Right renal cortex interstitium (tissue), 3 donors: ENCODE results near the gene NKX6-2. TPM values are rescaled to one million over a fixed set of nuclear protein-coding genes. Genes with fewer than 3 reads are reported as not detected.
A peak's percentile ranks its signal among the peaks of the same experiment; 100 is the strongest.

Source experiments
- DNase-seq, 3 donors: peaks; one replicate each; pipeline ENCODE4 v3.0.0-alpha.2; 2013; ENCODE audit warnings: low read depth in 3 of 3, low spot score in 2 of 3
- polyA plus RNA-seq, 3 donors: library from polyadenylated mRNA; unstranded; fragments of 120-200 nt; gene quantifications; one replicate each; pipeline ENCODE4 v1.2.1, GENCODE V29; 2013; ENCODE audit not compliant: insufficient read length in 3 of 3

Gene NKX6-2
- polyA plus RNA-seq, 3 donors, result 7.1 to 8.4 (median 7.6) TPM

DNA sequence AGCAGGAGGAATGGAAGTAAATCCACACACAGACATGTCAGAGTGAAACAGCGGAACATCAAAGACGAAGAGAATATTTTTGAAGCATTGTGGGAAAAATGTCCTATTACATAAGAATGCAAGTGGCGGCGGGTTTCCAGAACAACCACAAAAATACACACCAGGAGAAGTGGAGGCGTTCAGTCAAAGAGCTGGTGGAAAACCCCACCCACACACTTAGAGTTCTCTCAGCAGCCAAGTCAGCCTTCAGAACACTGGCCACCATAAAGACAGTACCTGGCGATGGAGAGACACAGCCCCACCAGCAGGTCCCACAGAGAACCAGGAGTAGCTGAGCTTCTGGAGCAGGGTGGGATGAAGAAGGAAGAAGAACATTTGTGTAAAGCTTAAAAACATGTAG is 23.7 kb downstream of the NKX6-2 start:
- no peak for DNase-seq

DNA sequence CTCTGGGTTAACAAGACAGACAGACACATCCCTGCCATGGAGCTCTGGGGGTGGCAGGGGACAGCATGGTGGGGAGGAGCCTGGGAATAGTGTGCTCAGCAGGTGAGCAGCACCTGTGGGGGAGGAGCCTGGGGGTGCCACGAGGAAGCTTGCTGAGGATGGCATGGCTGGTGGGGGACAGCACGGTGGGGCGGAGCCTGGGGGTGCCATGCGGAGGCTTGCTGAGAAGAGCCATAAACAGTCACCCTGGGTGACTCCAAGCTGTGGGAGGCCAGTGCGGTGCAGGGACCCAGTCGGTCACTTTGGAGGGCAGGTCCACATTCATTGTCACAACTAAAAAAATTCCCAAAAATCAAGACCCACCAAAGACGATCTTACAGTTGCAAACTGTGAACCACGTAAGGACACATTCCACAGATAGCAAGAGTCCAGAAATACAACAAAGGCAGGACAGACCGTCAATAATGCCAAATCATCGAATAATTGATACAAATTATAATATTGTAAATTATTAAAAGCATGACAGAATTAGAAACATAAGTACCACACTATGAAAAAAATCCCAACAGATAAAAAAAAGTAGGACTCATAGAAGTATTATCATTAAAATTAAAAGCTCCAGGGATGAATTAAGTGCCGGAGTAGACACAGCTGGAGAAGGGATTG is 24.4 kb downstream of the NKX6-2 start:
- DNase-seq, result no peak

DNA sequence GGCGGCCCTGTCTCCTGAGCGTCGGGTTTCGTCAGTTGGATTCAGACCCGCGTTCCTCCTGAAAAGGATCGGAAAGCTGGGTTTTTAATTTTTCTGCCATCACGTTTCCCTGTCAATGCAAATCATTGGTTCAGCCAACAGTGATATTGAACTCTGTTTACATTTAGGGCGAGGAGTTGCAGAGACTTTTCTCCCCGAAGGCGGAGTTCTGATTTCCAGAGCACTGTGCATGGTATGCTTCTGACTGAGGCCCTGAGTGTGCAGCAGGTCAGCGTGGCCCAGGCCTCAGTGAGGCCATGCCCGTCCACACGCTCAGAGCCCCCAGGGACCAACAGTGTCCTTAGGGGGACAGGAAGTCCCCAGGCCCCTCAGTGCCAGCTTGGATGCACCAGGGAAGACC is 27.1 kb downstream of the NKX6-2 start:
- no peak for DNase-seq

DNA sequence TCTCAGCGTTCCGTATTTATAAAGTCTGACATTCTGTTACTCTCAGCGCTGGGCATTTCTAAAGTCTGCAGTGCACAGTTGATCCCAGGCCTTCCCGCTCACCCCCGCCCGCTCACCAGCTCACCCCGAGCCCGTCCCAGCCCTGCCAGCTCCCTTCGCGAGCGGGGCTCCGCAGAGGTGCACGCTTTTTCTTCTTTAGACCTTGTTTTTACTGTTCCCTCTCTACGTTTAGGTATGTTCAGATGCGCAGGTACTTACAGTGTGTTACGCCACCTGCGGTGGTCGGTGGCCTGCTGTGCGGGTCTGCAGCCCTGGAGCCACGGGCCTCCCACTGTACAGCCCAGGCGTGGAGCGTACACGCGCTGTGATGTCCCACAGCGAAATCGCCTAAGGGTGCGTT is 28.8 kb downstream of the NKX6-2 start:
- no peak for DNase-seq

DNA sequence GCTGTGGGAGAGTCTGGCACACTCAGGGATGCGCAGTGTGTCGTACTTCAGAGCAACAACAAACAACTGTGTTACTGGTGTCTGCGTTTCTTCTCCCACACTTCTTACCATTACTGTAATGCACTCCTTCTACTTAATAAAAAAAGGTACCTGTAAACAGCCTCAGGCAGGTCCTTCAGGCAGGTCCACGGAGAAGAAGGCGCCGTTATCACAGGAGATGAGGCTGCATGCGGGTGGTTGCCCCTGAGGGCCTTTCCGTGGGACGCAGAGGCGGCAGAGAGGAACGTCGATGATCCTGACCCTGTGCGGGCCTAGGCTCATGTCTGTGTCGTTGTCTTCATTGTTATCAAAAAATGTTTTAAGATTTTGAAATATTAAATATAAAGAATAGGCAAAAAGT is 29.4 kb downstream of the NKX6-2 start:
- no peak for DNase-seq

DNA sequence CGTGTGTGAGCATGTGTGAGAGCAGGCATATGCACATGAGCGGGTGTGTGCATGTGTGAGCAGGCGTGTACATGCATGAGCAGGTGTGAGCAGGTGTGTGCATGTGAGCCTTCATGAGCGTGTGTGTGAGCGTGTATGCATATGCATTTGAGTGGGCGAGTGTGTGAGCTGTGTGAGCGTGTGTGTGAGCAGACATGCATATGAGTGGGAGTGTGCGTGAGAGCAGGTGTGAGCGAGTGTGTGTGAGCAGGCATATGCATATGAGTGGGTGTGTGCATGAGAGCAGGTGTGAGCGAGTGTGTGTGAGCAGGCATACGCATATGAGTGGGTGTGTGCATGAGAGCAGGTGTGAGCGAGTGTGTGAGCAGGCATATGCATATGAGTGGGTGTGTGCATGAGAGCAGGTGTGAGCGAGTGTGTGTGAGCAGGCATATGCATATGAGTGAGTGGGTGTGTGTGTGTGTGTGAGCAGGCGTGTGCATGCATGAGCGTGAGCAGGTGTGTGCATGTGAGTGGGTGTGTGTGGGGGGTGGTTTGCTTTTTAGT is 30.7 kb downstream of the NKX6-2 start:
- DNase-seq, result no peak

DNA sequence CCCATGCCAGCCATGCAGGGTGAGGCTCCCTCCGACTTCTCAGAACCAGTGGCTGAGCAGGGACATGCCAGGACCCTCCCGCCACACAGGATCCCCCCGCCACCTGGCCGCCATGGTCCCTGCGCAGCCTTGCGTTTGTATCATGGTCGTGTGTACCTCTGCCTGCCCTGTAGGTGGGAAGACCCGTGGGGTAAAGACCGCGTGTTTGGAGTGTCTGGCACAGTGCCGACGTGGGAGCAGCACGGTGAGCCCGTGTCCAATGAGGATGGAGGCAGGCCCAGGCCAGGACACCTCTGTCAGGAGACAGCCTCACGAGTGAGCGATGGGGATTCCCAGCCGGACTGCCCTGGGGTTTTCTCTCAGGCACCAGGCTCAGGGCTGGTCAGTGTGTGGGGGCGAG is 31.9 kb downstream of the NKX6-2 start:
- no peak for DNase-seq

DNA sequence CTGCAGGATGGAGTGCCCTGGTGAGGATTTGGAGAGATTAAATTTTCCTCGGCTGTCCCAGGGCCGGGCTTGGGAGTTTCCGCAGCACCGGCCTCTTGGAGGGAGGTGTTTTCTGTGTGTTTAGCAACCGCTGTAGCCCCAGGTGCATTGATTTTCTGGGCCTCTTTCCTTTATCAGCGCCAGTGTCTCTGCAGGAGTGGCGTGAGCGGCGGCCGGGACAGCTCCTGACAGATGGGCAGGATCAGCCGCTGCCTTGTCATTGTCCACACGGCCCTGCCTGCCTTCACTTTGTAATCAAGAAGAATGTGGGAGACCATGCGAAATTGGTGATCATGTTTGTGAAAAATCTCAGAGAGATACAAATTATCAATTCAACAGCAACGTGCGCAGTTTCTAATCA is 32.4 kb downstream of the NKX6-2 start:
- DNase-seq, result no peak

DNA sequence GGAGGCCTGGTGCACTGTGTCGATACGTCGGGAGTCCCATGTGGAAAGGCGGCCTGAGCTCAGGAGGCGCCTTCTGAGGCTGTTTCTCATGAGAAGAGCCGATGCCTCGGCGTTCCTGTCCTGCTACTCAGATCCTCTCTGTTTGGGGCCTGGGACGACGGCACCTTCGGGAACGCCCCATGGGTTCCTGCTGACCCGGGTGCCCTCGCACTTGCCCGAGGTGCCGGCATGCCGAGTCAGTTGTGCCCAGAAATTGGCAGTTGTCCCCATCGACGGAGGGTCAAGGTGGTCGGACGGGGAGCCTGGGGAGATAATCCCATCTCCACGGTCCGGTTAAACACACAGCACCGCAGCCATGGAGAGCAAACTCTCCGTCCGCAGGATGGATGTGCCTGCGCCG is 33.0 kb downstream of the NKX6-2 start:
- no peak for DNase-seq

DNA sequence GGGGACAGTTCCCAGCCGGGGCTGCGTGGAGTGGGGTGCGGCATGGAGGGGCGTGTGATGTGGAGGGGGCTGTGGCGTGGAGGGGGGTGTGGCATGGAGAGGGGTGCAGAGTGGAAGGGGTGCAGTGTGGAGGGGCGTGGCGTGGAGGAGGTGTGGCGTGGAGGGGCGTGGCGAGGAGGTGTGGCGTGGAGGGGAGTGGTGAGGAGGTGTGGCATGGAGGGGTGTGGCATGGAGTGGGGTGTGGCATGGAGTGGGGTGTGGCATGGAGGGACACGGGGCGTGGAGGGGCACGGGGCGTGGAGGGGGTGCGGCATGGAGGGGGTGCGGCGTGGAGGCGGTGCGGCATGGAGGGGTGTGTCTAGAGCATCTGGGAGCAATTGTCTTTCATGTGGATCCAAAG is 33.6 kb downstream of the NKX6-2 start:
- no peak for DNase-seq

DNA sequence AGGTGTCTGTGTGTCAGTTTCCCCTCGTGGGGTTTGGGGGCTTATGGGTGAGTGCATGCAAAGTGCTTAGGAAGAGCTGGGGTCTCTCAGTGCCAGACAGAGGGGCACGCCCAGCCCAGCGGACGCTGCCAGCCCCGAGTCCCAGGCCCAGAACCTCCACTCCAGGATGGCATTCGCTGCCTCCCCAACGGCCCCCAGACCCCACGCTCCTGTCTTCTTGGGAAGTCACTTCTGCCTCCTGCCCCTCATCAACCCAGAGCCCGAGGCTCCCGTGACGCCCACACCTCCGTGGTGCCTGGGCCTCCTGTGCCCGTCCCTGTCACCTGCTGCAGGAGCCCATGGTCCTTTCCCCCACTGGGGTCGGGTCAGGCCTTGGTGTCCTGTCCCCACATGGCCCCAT is 35.0 kb downstream of the NKX6-2 start:
- no peak for DNase-seq

DNA sequence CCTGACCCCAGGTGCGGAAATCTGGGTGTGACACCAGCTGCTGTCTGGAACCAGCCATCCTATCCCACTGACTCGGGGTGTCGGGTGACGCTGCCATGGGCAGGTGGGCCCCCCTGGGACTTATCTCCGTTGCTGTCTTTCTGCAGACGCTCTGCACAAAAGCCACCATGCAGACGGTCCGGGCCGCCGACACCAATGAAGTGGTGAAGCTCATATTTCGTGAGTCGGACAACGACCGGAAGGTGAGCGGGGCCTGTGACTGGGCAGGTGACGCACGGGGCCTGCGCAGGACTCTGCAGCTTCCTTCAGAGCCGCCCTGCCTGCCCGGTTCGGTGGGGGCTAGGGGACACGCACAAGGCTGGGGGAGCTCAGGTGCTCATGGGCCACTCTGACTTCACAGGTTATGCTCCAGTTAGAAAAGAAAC is 36.6 kb downstream of the NKX6-2 start:
- no peak for DNase-seq

DNA sequence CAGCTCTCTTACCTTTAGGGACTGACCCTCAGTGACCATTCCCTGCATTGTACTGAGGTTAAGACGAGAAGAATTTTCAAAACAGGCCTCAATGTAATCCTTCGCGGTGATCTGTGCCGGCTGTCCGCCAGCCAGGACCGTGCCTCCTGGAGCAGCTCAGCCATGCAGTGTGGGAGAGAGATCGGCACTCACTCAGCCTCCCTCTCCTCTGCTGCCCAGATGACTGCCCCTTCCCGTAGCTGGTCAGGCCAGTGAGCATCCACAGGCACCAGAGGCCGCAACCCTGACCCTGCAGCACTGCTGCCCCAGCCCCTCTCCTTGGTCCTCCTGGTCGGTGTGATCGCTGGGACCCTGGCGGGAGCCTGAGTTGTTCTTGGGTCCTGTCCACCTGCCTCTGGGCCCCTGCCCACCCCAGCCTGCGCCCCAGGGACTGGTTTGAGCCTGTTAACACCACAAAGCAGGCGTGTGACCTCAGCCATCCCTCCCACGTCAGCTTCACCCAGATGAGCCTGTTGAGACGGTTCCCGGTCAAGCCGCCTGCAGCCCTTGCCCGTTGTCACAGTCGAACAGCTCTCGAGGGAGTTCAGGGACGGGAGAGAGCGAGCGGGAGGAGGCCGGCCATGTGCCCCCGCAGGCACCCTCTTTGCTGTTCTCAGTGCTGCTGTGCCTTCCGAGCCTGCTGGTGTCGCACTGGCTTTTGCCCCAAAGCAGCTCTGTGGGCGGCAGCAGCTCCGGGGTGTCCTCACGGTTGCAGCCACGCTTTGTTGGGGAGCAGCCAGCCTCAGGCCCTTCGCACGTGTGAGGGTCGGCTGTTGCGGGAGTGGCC is 37.2 kb downstream of the NKX6-2 start:
- DNase-seq, result peak in 2 of 3 donors; percentile 14 to 34

DNA sequence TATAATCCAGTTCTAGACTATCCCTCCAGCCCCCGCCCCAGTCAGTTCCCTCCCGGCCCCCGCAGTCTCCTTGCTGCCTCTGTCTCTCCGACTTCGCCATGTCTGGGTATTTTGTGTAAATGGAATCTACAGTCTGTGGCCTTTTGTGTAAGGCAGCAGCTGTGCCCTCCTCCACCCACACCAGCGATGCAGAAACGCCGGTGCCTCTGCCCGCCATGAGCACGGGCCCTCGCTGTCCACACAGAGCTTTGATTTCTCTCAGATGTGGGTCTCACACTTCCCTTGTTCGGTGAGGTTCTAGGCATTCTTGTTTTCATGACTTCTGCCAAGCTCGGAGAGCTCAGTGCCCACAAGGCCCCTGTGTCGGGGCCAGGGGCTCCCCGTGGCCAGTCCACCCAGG is 37.8 kb downstream of the NKX6-2 start:
- no peak for DNase-seq

DNA sequence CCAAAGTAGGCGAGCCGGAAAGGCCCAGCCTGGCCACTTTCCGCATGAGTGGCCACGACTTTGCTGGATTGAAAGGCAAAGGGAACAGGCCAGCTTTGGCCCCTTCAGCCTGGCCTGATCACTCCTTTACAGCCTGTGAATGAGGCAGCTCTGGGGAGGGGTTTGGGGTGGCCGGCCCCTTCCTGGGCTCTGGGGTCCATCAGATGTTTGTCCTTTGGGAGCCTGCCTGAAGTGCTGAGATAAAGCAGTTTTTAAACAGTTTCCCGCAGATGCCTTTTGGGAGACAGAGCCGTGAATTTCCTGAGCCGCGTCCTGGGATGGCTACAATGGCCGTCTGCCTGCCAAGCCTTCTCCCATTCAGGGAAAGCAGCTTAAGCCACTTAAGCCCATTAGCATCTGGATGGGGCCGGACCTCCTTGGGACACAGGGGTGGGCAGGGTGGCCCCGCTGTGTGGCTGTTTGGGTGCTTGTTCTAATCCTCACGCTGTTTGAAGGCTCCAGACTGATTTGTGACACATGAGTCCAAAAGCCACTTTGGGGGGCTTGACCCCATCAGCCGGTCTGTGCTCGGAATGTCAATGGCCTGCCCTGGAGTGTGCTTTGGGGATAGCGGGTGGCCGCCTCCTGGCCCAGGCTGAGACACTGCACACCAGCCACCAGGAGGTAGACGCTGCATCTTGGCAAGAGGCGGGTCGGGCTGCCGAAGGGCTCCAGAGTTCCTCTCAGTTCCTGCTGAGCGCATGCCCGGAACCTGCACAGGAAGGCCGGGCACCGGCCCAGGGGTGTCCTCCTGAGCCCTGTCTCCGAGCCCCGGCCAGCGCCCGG is 38.9 kb downstream of the NKX6-2 start:
- no peak for DNase-seq

DNA sequence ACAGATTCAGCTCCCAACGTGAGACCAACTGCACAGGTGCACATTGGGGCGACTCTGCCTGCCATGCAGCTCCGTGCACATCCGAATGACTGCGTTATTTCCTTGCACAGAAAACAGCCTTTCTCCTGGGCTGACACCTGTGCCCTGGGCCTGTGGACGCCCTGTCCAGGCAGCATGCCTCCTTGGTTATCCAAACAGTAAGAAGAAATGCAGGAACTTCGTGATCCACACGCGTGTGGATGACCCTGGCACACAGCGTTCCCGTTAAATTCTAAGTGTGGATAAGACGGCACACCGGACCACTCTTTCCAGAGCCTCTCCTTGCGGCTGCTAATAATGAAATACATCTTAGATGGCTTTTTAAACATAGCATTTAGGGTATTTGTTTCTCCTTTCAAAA is 39.6 kb downstream of the NKX6-2 start:
- DNase-seq, result no peak

DNA sequence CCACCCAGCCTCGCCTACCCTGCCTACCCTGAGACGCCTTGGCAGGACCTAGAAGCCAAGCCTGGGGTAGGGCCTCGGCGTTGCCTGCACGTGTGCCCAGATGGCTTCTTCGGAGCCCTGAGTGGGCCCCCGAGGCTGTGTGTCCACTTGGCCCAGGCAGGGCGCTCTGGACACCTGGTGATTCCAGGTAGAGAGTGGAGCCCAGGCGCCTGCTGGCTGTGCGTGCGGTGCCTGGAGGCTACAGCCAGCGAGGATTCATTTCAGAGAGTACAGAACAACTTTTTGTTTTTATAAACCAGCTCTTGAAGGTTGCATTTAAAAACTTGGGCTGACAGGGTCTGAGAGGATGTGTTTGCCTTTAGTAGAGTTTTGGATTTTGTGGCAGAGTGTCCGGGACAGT is 40.0 kb downstream of the NKX6-2 start:
- DNase-seq, result no peak

DNA sequence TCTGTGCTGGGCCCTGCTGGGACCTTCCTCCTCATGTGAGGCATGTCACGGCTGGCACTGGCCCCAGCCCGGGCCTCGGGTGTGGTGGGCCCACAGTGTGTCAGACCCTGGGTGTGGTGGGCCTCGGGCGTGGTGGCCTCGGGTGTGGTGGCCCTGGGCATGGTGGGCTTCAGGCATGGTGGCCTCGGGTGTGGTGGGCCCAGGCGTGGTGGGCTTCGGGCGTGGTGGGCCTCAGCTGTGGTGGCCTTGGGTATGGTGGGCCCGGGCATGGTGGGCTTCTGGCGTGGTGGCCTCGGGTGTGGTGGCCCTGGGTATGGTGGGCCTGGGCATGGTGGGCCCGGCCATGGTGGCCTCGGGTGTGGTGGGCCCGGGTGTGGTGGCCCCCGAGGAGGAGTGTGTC is 40.4 kb downstream of the NKX6-2 start:
- no peak for DNase-seq

DNA sequence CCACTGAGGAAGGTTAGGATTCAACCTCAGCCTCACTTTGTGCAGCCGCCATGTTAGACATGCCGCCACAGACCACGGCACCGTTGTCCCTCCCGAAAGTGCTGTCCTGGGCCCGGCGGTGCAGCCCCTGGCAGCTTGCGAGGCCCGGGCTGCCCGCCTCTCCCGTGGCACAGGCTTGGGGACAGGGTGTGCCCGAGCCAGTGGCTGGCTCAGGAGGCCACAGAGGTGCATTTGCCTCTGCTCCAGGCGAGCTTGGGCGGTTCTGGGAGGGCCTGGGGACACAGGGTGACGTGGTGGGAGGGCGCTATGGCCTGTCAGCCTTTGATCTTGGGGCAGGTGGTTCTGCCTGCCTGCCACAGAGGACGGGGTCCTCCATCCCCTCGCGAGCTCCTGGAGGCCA is 41.1 kb downstream of the NKX6-2 start:
- DNase-seq, result no peak

DNA sequence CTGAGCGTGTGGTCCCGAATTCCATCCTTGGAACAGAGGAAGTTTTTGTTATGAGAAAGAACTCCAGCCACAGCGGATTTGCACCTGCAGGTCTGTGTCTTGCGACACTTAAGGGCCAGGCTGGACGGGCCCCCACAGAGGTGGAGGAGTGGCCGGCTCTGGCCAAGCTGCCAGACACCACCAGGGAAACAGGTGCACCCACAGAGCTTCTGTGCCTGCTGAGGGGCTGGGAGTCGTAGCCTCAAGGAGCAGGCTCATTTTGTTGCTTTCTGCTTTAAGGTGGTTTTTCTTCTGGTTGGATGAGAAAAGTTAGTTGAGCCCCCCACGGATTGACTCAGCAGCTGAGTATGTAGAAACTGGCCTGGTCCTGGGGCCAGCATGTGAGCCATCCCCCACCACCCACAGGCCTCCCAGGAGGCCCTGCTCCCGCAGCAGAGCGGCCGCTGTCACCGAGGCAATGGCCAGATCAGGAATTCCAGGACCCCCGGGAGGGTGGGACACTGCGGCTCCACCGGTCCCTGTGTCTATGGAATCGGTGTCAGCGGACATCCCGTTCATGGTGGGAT is 41.9 kb downstream of the NKX6-2 start:
- no peak for DNase-seq
